Stimulated activated naive CD4-positive, alpha-beta T cell (primary cell): ENCODE results near the gene CFP.
"Not testable (repeated sequence)": the region's sequence is repeated elsewhere in the genome, so short reads cannot be mapped to it uniquely, and the experiment has no call there.

Experiments used
- DNase-seq, 6 experiments: peaks; one replicate each; lab custom pipeline; 2025; lab: John Stamatoyannopoulos, UW

The CFP gene

DNA sequence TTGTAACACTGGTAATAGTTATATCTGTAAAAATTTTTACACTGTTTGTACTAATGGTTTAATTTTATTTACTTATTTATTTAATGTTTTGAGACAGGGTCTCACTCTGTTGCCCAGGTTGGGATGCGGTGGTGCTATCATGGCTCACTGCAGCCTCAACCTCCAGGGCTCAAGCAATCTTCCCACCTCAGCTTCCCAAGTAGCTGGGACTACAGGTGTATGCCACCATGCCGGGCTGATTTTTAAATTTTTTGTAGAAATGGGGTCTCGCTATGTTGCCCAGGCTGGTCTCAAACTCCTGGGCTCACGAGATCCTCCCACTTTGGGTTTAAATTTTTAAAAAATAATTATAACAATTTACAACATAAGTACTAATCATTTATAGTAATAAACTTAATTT, 26.6 kb downstream of the CFP start:
- DNase-seq: not testable (repeated sequence)

DNA sequence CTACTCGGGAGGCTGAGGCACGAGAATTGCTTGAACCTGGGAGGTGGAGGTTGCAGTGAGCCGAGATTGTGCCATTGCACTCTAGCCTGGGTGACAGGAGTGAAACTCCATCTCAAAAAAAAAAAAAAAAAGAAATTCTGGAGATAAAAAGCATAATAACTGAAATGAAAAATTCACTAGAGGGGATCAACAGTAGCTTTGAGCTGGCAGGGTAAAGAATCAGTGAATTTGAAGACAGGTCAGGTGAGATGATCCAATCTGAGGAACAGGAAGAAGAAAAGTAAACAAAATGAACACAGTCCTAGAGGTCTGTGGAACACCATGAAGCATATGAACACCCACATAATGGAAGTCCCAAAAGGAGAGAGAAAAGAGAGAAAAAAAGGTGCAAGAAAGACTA, 32.5 kb downstream of the CFP start:
- no peak for DNase-seq

DNA sequence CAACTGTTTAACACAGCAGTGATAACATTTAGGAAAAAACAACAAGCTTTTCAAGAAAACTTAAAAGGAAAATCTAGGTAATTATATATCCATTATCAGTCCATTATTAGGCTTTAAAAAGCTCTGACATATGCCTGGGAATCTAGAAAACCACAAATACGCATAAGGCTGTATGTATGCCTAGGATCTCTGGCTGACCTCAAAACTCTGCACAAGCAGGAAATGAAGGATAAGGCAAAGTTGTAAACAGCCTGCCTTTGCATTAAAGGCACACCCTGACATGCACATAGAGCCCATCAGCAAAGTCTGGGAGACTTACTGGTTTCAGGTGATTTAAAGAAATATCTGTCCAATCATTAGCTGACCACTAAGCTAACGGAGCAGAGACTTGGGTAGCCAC, 33.5 kb downstream of the CFP start:
- no peak for DNase-seq

DNA sequence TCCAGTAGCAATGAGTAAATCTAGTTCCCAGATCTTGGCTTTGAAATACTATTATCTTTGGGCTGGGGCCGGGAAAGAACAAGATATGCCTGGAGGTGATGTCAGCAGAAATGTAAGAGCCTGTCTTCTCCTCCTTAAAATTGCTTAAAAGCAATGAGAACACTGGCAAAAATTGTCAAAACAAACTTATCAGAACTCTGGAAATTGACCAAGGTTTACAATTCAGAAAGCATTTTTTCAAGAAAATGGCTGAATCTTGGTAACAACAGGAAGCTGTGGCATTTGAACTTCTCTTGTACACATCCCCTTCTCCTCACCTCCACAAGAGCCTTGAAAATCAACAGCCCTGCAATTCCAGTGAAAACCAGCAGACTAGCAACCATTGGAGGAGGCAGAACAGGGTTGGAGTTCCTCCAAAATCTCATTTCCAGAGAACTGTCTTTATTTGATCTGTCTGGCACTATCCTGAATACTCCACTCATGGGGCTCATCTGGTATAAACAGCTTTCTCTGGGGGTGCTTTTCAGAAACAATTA, 33.9 kb downstream of the CFP start:
- peak in 2 of 6 experiments; percentile 10 to 16 for DNase-seq

DNA sequence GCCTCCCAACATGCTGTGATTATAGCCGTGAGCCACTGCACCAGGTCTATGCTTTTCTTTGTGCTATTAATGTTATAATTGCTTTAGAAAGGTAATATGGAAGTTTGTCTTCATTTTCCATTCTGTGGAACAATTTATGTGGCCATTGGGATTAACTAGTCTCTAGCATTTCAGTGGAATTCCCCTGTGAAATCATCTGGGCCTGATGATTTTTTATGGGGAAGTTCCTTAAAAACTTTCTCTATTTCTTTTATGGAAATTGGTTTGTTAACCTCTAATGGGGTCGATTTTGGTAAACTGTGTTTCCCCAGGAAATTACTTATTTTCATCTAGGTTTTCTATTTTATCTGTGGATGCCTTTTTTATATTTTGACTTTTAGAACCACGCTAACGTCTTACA, 36.2 kb downstream of the CFP start:
- no peak for DNase-seq

DNA sequence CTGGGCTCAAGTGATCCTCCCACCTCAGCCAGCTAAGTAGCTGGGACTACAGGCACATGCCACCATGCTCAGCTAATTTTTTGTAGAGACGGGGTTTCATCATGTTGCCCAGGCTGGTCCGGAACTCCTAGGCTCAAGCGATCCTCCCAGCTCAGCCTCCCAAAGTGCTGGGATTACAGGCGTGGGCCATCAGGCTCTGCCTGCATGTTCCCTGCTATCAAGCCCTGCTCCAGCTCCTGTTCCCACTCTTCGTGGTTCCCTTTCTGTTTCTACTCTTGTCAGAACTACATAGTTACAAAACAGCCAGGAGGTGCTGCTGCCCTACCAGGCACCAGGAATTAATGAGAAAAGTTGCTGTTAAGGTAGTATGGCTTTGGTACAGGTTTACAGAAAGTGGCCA, 38.7 kb downstream of the CFP start:
- DNase-seq: no peak

DNA sequence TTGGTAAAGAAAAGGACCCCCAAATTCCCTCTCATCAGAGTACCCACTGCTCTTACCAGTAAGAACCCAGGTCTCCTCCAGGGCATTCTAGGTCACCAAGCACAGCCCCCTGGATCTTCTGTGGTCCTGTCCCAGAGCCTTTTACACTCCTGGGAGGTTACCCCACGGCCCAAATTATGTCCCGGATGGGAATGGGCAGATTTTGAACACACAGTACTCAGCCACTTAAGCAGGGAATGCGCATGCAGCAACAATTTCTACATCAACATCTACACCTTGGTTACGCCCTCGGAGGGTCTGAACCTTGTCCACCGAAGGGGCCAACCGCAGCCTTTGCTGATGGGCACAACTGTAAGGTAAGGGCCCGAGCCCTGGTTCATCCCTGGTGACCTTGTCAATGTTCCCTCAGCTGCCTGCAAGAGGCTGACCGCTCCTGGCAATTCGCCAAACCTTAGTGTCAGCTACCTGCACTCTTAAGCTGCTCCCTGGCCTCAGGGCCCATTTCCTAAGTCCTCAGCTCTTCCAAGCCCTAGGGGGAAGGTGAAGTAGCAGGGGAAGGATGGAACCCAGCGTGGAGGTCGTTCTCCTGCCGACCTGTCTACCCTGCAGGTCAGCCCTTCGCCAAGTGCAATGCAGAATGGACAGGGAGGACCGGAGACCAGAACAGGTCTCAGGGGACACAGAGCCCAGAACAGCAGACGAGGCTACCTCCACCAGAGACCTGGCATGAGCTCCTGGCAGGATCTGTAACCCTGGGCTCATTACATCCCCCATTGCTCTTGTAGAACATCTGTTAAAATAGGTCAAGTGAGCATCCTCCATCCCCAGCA, 41.6 kb downstream of the CFP start:
- DNase-seq: no peak

DNA sequence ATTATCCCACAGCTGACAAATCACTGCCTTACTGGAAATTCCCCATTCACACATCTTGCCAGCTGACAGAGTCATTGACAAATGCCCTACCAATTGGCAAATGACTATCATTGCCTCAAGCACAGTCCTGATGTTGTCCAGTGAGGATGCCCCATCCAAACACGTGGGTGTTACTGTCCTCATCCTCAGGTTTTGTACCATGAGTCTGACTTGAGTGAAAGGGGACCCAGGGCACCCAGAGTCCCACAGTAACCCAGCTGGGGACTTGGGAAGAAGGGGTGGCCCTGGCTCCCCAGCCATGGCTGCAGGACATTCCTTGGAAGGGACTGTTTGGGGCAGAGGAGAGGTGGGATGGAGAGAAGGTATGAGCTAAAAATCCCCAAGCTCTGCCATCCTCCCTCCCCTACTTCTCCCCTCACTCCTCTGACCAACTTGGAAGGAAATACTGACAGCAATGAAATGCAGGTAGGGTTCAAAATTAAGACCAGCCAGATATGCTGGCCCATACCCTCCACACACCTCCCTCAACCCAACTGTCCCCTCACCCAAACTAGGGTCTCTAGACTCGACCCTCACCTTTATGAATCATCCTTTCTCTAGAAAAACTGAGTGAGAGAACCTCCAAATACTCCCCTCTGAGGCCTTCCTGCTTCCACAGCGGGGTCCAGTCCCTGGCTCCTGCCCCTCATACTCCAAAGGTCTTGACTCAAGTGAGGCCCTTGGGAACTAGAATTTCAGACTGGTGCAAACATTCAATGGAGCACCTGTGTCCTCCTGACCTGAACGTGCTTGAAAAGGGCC, 42.4 kb downstream of the CFP start:
- DNase-seq: no peak

DNA sequence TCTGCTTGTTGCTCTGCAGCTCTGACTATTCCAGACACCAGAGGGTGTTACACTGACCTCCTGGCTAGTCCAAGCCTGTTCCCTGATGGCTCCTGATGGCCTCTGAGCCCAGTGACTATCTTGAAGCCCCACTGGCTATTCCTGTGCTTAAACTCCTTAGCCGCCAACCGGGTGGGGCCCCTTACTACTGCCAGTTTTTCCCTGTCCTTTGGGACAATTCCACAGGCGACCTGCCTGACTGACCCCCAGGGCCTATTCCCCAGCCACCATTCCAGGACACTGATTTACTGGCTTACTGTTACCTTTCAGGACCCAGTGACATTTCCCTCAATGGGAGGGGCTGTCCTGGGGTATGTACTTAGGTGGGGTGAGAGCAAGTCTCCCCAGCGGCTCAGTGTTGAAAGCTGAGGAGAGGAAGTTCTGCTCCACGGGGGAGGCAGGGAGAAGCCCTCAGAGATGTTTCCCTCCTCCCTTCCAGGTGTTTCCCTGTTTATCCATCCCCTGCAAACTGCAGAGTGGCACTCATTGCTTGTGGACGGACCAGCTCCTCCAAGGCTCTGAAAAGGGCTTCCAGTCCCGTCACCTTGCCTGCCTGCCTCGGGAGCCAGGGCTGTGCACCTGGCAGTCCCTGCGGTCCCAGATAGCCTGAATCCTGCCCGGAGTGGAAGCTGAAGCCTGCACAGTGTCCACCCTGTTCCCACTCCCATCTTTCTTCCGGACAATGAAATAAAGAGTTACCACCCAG, 43.5 kb downstream of the CFP start:
- no peak for DNase-seq

DNA sequence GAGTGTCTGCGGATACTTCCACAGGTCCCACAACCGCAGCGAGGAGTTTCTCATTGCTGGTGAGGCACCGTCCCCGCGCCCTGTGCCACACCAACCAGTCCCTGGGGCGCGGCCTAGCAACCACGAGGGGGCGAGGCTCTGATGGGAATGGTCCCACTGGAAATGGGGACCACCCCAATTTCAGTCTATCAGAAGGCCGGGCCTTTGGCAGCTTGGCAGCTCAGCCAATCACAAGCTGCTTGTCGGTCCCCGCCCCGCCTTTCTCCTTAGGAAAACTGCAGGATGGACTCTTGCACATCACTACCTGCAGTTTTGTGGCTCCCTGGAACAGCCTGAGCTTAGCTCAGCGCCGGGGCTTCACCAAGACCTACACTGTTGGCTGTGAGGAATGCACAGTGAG, 44.5 kb downstream of the CFP start:
- DNase-seq: no peak

DNA sequence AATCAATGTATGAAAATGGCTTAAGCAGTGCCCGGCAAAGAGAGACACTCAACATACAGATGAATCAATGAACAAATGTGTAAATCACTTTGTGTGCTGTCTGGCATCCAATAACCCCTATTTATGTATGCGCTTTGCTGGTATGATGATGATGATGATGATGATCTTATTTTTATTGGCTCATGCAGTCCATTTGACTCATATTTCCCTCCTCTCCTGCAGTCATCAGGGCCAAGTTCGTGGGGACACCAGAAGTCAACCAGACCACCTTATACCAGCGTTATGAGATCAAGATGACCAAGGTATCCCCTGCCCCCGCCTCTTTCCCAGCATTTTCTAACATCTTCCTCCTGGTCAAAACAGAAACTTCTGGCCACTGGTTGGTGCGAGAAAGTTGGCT, 45.0 kb downstream of the CFP start:
- no peak for DNase-seq

DNA sequence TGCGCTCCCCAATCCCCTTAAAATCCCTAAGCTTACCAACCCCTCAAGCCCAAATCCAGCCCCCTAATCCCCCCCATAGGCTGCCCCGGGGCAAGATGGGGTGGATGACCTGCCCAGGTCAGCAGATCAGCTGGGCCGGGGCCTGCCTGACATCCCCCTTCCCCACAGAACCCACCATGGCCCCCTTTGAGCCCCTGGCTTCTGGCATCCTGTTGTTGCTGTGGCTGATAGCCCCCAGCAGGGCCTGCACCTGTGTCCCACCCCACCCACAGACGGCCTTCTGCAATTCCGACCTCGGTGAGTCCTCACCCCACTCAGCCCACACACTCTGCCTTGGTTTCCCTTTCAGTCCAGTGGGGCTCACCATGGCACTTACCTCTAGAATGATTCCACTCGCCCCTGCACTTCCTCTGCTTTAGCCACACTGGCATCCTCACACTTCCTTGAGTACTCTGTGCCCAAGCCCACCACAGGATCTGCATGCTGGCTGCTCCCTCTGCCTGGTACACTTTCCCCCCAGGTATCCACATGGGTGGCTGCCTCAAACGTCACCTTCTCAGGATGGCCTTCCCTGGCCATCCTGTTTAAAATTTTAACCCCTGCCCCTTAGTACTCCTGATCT, 46.4 kb downstream of the CFP start:
- no peak for DNase-seq

DNA sequence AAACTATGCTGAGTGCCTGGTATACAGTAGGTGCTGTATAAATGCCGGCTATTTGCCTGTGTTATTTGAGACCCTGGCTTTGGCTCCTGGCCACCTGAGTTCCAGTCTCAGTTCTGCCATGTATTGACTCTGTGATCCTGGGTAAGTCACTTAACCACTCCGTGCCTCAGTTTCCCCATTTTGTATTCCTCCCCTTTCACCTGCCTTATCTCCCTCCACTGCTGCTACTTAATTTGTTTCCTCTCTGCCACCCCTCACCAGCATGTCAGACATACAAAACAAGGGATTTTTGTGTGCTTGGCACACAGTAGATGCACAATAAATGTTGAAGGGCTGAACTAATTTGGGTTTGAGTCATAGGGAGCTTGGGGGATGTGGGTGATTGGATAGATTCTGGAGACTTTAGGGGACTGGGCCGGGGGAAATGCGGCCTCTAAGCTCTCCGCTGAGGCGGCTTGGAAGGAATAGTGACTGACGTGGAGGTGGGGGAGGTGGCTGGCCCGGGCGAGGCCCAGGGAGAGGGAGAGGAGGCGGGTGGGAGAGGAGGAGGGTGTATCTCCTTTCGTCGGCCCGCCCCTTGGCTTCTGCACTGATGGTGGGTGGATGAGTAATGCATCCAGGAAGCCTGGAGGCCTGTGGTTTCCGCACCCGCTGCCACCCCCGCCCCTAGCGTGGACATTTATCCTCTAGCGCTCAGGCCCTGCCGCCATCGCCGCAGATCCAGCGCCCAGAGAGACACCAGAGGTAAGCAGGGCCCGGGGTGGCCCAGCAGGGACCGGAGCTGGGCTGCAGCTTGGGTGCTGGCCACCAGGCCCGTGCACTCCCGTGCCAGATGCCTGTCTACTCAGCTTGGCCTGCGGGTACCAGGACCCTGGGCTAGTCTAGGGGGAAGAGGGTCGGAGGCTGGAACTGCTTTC, 47.7 kb downstream of the CFP start, which contains the start of gene TIMP1:
Gene TIMP1 (plus strand): TSS at position 706 of the 917 bp plus-strand sequence. CDS start 980 bp downstream, outside the sequence.
- DNase-seq: peak; percentile 19 to 59 (median 46)

DNA sequence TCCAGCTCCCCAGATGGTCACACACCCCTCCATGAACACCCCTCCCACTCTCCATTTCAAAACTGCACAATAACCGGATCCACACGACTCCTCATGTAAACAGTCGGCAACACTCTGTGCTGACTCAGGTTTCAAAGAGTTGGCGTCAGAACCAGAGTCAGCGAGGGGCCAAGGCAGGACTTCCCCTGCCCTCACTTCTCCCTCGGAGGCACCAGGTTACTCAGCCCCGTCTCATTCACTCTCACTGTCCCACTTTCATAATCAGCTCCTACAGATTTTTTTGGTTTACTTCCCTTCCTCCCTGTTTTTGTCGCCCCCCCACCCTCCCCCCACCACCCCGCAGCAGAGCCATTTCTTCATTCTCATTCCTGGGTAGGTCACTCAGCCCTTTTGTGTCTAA, 50.2 kb downstream of the CFP start:
- no peak for DNase-seq

DNA sequence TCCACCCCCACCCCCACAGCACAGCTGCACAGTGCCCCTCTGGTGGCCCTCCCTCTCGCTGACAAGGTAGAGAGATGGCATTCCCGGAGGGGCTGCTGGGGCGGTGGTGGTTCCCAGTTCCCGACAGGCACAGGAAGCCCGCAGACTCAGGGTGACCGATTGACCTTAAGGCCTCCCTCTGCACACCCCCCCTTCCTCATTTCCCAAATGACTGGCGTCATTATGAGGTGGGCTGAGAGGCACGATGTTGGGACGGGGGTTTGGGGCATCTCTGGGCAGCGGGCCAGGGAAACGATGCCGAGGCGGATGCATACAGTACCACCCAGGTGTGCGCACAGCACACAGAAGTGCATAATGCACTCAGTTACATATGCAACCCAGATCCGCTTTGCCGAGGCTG, 51.0 kb downstream of the CFP start:
- no peak for DNase-seq

DNA sequence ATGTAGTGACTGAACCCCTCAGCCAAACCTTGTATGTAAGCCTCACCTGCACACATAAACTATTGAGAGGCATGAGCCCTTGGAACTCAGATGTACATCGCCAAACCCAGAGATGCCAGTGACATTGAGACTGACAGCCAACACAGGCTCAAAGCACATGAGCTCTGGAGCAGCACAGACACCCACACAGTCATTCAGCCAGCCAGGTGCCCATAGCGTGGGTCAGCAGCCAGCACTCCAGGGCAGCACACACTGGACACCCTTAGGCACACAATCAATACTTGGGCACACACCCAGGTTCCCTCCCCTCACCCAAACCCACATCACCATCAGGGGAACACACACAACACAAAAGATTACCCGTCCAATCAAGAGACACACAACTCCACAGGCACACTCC, 51.8 kb downstream of the CFP start:
- no peak for DNase-seq

DNA sequence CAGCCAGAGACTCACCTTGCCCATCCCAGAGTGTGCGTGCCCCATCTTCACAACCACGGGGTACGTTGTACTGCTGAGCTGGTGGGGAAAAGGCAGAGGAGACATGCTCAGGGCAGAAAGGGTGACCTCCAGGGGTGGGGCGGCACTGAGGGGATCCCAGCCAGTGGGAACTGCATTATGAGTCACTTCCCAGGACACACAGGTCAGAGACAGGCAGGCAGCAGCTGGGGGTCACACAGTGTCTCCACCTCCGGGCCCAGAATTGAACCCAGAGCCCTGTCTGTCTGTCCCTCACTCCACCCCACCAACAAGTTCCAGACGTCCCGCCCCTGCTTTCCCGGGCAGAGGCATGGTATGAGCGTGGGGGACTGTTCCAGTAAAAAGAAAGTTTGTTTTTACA, 52.3 kb downstream of the CFP start:
- no peak for DNase-seq

DNA sequence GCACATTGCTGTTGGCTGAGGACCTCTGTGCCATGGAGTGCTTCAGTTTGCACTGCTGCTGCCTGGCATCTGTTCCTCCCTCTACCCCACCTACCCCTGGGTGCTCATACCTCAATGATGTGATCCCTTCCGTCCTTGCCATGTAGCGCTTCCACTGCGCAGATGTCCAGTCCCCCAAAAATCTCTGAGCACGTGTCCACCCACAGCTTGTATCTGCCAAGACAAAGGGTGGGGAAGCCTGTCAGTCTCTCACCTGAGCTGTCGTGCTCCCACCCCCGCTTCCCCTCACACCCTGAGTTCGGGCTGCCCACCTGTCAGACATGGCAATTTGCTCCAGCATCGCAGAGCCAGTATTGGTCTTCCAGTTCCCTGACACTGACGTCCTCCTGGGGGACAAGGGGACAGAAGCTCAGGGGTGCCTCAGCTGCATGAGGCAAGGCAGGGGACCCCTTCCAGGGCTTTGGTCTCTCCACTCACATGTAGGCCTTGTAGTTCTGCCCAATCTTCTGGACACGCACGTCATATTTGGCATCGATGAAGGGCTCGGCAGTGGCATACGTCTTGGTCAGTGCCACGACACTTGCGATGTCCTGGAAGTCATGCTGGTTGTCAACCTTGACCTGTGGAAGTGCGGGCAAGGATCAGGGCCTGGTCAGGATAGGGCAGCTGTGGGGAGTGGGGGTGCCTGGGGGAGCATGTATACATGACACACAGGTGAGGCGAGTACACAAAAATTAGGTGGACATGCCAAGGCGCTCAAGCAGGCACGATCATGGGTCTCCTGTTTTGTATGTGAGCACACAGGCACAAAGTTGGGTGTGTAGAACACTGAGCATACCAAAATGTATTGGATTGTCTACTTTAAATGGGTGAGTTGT, 53.5 kb downstream of the CFP start:
- DNase-seq: no peak

DNA sequence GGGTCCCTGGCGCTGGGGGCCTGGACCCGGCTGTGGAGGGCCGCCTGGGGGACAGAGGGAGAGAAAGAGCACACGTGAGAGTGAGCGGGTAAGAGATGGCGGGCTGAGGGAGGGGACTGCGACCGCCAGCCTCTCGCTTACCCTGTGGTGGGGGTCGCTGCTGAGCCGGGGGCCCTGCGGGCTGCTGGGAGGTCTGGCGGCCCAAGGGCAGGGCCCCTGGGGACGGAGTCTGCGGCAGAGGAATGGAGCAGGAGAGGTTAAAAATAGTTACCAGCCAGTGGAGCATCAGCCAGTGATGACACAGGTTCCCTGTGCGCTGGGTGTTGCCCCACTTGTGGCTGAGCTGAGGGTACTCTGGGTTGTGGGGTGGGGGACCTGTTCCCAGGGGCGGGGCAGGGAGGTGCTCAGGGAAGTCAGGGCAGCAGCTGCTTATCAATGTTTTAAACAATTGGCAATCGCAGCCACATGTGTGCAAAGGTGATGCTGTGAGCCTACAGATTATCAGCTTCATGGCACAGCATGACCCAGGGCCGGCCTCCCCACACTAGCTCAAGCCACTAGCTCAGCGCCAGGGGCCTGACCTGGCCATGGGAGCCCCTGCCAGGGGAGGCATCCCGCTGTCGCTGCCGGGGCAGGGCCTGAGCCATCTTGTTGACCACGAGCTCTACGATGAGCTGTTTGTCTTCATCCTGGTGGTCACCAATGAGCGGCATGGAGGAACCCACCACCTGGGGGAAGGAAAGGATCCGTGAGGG, 55.0 kb downstream of the CFP start:
- no peak for DNase-seq
